Ovary (tissue), 9 donors: Measurements from ENCODE around the gene DENND1A. TPM values are rescaled to one million over a fixed set of nuclear protein-coding genes. Genes with fewer than 3 reads are reported as not detected.

Experiments used
- DNase-seq, 5 donors: peaks; one replicate each; pipeline ENCODE4 v3.0.0-alpha.2; 2019 to 2020
- H3K27ac ChIP-seq, 2 donors: fragments of 200-600 bp; one replicate each; pipeline versions ENCODE4 v1.5.1 to v1.8.0; 2019 to 2022
- H3K27me3 ChIP-seq: fragments of 200-600 bp; one replicate; pipeline ENCODE4 v1.8.0; 2022
- H3K36me3 ChIP-seq: fragments of 200-600 bp; sonication (generic); one replicate; pipeline ENCODE4 v1.5.1; 2019
- H3K4me1 ChIP-seq: one replicate; pipeline ENCODE4 v1.8.1; 2013; ENCODE audit warnings: mild to moderate bottlenecking, moderate library complexity; ENCODE audit not compliant: insufficient read depth
- H3K4me3 ChIP-seq: fragments of 200-600 bp; sonication (generic); one replicate; pipeline ENCODE4 v1.5.1; 2017
- H3K9me3 ChIP-seq, 2 donors: fragments of 200-600 bp in 1 of 2; sonication (generic) in 1 of 2; one replicate each; pipeline versions ENCODE4 v1.5.1 to v1.8.1; 2013 to 2019; ENCODE audit warnings: mild to moderate bottlenecking in 1 of 2, moderate library complexity in 1 of 2
- CTCF ChIP-seq, 3 donors: fragments of 450-650 bp in 2 of 3; fragments of 200-600 bp in 1 of 3; IDR thresholded peaks; one replicate each; pipeline versions ENCODE4 v1.5.1 to v1.8.0; 2016 to 2022; ENCODE audit warnings: antibody characterized with exemption in 3 of 3, mild to moderate bottlenecking in 1 of 3
- EP300 ChIP-seq: sonication (generic); formaldehyde crosslinking; IDR thresholded peaks from one replicate; pipeline ENCODE4 v1.6.1; 2017; ENCODE audit warnings: antibody characterized with exemption
- POLR2A ChIP-seq: fragments of 450-650 bp; IDR thresholded peaks from one replicate; pipeline ENCODE4 v1.6.1; 2017; ENCODE audit warnings: antibody characterized with exemption, mild to moderate bottlenecking, moderate library complexity
- WGBS, 3 donors: extraction: QIAGEN DNeasy Blood & Tissue Kit in 1 of 3; methylation state at CpG; one replicate each; pipeline versions ENCODE4 v1.1.5 to v1.1.7; 2013 to 2017; 5-methylcytosine and 5-hydroxymethylcytosine counted together
- intact Hi-C, 4 donors: fragments of 100-400 bp; cut with DNase I; formaldehyde crosslinking; loops; one replicate each; pipeline versions ENCODE4 v1.11.0 to v1.15.1; 2022 to 2023
- polyA plus RNA-seq, 2 donors: library from polyadenylated mRNA; stranded (reverse); fragments of 200-250 nt in 1 of 2; fragments of 350-450 nt in 1 of 2; fragmentation: Illumina TruSeq in 1 of 2; extraction: RNeasy Lipid Tissue Mini Kit (QIAGEN cat#74804) in 1 of 2; gene quantifications; one replicate each; pipeline ENCODE4 v1.2.3, GENCODE V29; 2013 to 2014
- total RNA-seq, 7 donors: library from RNA; depleted of rRNA in 2 of 7; stranded (reverse); fragments of >200 nt in 2 of 7; fragmentation: NEBNext Ultra II Directional in 3 of 7; extraction: Animal tissue kit (Norgen Biotek cat#: 25700) in 3 of 7; gene quantifications; one replicate each; pipeline versions ENCODE4 v1.1.0 to v1.2.4, GENCODE V29; 2016 to 2023
- donor health status: DM: no; HTN: no; CAD: no; lungs with moderate emphysema.
- donor health status: DM: no; HTN: no; CAD: no.
- donor health status: Bipolar disorder and iron deficiency.
- donor health status: DM: yes; HTN: yes; CAD: no.
- donor health status: DM: no; HTN: no; CAD: no.
- donor health status: DM: yes; HTN: yes; CAD: no.

Gene DENND1A
- total and polyA plus RNA-seq, 9 donors, result 10.4 to 24.5 (median 17.1) TPM

DNA sequence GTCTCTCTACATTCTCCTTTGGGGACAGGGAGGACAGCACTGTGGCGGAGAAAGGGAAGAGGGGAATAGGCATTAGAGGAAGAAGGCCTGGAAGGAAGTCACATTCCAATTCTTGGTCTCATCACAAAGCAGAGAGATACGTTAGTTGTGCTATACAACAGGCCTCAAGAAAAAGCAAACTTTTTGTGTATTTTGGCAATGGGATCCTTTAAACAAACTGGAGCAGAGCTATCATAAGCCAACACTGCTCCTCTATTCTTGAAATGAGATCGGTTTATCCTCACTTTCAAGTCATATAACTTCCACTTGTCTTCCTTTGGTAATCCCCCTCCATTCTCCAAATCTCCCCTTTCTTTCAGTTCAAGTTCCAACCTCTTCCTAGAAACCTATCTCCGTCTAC is 6.5 kb downstream of the DENND1A start:
- Histone ChIP-seq H3K4me3 (no peak overlapping the region), H3K4me1 (peaks cover 6% of the 10 kb centered on the region), H3K27ac (no peak overlapping the region), H3K27me3 (no peaks in the 10 kb centered on the region), H3K36me3 (no peaks in the 10 kb centered on the region), H3K9me3 (no peaks in the 10 kb centered on the region)
- WGBS, 3 donors, result 93 to 94% (median 94%) methylated on average over 4 of the region's 4 CpGs
- intact Hi-C loops, result no loop called here
- TF ChIP-seq CTCF (IDR thresholded peaks at IDR 0.05), result no peak
- no peak for TF ChIP-seq EP300
- no peak for TF ChIP-seq POLR2A
- DNase-seq, result no peak

DNA sequence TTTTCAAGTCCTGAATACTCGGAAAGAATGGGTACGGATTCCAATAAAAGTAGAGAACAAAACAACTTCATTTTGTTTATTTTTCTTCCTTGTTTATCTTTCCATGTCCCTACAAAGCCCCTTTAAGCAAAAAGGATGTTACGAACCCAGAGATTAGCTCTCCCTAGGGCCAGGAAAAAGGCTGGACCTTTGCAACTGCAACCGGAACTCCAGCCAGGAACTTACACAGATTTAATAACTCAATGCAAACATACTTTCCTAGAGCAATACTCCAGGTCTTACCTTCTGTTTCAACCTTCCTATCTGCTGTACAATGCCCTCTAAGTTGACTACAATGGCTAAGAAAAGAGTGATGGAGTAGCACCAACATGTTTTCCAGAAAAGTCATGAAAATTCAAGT is 7.0 kb downstream of the DENND1A start:
- intact Hi-C loops, result no loop called here
- H3K4me1 ChIP-seq, result peaks cover 4% of the 10 kb centered on the region
- no peak overlapping the region for H3K27ac ChIP-seq
- H3K4me3 ChIP-seq, result no peak overlapping the region
- no peak for DNase-seq
- no peak for TF ChIP-seq POLR2A
- no peak for TF ChIP-seq CTCF (IDR thresholded peaks at IDR 0.05)
- no peak for TF ChIP-seq EP300
- no peaks in the 10 kb centered on the region for H3K36me3 ChIP-seq
- H3K27me3 ChIP-seq, result no peaks in the 10 kb centered on the region
- no peaks in the 10 kb centered on the region for H3K9me3 ChIP-seq
- WGBS, 3 donors, result 32 to 52% (median 42%) methylated on average over 4 of the region's 4 CpGs

- no peaks in the 10 kb centered on the region for H3K27me3 ChIP-seq
- no peak overlapping the region for H3K27ac ChIP-seq
- WGBS, 3 donors, result 74 to 81% (median 79%) methylated on average over 3 of the region's 3 CpGs
- TF ChIP-seq POLR2A (no peak), EP300 (no peak), CTCF (IDR thresholded peaks at IDR 0.05) (no peak)
- H3K9me3 ChIP-seq, result no peaks in the 10 kb centered on the region
- intact Hi-C loops, result no loop called here
- no peaks in the 10 kb centered on the region for H3K36me3 ChIP-seq
- no peak overlapping the region for H3K4me3 ChIP-seq
- no peak for DNase-seq
- H3K4me1 ChIP-seq, result peaks cover 4% of the 10 kb centered on the region
These were observed 7.5 kb downstream of the DENND1A start for GRCh38 chr9:123922431-123922830.

GRCh38 chr9:123914517-123915196 is 15.3 kb downstream of the DENND1A start:
- Histone ChIP-seq H3K9me3 (no peaks in the 10 kb centered on the region), H3K4me3 (no peak overlapping the region), H3K36me3 (no peaks in the 10 kb centered on the region), H3K4me1 (no peaks in the 10 kb centered on the region), H3K27me3 (no peaks in the 10 kb centered on the region), H3K27ac (no peak overlapping the region)
- WGBS, 3 donors, result 92 to 97% (median 96%) methylated on average over 3 of the region's 3 CpGs
- DNase-seq, result no peak
- TF ChIP-seq POLR2A, result no peak
- TF ChIP-seq EP300, result no peak
- TF ChIP-seq CTCF (IDR thresholded peaks at IDR 0.05), result no peak
- intact Hi-C loops, result no loop called here
